ENCODE measurements around the gene HMGB1.

Gene HMGB1

DNA sequence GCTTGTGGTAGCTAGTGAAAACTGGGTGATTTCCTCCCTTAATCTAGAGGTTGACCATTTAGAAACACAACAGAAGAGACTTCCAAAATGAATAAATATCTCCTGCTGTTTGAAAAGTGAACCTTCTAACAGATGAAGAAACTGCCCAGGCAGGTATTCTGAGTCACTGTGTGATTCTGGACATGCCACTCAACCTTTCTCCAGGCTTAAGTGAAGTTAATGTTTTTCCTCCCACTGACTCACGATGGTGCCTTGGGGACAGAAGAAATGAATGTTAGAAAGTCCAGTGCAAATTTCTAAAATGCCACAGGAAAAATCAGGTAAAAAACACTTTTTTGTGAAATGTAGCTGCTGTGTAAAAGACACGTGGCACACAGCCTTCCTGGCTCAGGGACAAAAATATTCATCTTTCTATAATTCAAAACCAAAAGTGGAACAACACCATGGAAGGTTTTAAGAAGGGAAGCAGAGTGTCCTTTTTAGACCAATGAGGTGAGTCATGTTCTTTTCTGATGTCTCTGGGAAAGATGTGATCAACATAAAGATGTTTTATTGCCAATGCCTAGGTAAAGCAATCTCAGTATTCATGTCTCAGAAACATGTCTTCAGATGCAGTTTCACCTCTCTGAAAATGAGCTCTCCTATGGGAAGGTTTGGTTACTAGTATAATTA, 34.3 kb downstream of the HMGB1 start:
- TF ChIP-seq, protein P1, sequence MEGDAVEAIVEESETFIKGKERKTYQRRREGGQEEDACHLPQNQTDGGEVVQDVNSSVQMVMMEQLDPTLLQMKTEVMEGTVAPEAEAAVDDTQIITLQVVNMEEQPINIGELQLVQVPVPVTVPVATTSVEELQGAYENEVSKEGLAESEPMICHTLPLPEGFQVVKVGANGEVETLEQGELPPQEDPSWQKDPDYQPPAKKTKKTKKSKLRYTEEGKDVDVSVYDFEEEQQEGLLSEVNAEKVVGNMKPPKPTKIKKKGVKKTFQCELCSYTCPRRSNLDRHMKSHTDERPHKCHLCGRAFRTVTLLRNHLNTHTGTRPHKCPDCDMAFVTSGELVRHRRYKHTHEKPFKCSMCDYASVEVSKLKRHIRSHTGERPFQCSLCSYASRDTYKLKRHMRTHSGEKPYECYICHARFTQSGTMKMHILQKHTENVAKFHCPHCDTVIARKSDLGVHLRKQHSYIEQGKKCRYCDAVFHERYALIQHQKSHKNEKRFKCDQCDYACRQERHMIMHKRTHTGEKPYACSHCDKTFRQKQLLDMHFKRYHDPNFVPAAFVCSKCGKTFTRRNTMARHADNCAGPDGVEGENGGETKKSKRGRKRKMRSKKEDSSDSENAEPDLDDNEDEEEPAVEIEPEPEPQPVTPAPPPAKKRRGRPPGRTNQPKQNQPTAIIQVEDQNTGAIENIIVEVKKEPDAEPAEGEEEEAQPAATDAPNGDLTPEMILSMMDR (IDR thresholded peaks at IDR 0.05), result no peak
- DNase-seq (ENCODE audit: low spot score), result no peak
- no peak overlapping the region for H3K4me3 ChIP-seq
- peak overlapping the region in 1 of 2 donors; percentile 16 for H3K27ac ChIP-seq

DNA sequence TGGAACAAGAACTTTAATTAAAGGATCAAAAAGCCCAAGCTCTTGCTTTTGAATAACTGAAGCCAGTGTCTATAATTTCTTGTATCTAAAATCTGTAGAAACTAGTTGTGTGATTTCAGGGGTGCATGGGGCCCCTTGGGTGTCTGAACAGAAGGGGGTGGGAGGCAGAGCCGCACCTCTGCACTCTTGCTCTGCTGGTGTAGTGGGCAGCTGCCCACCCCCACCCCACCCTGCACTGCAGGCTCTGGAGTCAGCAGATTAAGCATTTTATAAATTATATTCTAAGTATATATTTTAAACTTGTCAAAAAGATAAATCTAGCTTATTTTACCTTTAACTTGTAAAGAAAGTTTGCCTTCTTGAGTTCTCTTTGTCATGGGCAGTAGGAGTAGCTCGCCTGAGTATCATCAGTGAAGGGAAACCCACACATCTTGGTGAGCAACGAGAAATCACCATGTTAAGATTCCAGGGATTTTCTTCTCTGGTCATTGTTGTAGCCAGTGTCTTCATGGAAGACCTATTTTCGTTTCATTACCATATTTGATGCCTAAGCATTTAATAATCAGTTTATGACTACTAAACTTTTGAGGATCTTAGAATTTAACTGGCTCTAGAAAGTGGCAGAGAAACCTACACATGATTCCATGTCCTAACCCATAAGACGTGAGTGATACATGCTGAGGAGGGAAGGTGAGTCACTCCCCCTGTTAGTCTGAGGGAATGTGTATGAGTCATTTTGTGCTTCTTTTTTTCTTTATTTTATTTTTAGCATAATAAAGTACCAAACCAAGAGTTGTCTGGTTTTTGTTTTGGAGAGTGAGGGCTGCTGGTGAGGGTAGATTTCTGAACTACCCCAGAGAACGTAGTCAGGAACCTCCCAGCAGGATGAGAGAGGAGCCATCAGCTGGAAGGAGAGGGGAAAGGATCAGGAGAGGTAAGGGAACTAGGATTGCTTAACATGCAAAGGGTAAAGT, 35.7 kb downstream of the HMGB1 start:
- H3K27ac ChIP-seq, result peak overlapping the region in 1 of 2 donors; percentile 41
- TF ChIP-seq, protein P1 (IDR thresholded peaks at IDR 0.05), result no peak
- H3K4me3 ChIP-seq, result no peak overlapping the region
- DNase-seq (ENCODE audit: low spot score), result no peak

DNA sequence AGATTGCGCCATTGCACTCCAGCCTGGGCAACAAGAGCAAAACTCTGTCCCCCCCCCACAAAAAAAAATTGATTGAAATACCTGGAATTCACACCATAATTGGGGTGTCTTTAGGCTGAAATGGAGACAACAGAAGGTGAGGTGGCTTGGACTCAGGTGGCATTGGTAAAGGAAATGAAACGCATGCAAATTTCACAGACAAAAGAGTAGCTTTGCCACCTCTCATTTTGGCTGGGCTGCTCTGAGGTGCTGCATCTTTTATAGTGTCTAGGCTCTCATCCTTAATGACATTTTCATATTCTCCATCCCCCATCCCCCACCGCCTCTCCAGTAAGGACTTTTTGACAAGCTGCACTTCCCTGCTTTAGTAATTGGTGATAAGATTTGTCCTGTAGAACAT, 36.5 kb downstream of the HMGB1 start:
- DNase-seq (ENCODE audit: low spot score), result no peak
- TF ChIP-seq, protein P1 (IDR thresholded peaks at IDR 0.05), result no peak
- no peak overlapping the region for H3K4me3 ChIP-seq
- no peak overlapping the region for H3K27ac ChIP-seq

DNA sequence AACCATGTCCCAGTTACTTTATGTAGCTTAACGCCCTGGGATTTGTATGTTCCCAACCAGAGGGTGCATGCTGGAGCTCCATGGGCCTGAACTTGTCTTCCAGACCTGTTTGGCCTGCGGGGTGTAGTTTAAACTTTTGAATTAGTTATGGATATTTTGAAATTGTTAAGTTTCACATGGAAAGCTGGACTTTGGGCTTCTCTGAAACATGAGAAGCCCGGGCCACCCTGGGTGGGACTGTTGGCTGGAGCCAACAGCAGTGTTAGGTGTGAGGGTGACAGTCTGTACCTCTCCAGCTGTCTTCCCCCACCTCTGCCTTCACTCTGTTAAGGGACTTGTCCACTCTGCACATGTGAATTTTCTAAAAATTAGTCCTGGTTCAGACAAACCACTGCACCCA, 41.8 kb downstream of the HMGB1 start:
- DNase-seq (ENCODE audit: low spot score), result peak; percentile 26
- TF ChIP-seq, protein P1 (IDR thresholded peaks at IDR 0.05), result no peak
- no peak overlapping the region for H3K4me3 ChIP-seq
- no peak overlapping the region for H3K27ac ChIP-seq

DNA sequence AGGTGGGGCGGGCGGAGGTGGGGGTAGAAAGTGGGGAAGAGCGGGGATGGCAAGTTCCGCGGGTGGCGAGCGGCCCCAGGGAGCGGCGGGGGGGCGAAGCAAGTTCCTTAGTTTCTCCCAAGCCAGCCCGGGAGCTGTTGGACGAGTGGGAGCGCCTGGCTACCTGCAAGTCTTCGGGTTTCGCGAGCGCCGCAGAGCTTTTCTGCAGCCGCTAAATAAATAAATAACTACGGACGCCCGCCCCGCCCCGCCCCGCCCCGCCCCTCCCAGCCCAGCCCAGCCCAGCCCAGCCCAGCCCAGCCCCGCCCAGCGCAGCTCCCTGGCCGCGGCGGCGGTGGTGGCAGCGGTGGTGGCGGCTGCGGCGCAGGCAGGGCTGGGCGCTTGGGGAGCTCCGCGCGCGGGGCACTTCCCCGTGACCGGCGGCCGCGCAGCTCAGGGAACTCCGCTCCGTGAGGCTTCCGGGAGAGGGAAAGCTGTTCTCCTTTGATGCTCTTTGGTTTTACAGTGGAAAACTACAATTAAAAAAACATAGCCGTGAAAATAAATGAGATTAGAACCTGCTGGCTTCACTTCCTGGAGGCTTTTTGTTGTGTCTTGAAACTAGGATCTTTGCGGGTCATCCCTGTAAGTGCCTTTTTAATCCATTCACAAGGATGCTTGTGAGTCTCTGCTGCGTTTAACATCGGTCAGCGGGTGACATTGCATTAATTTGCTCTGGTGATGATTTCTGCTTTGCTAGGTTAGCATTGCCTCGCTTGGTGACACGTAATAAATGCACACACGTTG, 43.5 kb downstream of the HMGB1 start, which contains the start of gene UBE2L5:
Gene UBE2L5, plus strand, starts transcription at position 440 of the 786 bp plus-strand sequence. CDS start 5,498 bp downstream, outside the sequence.
- DNase-seq (ENCODE audit: low spot score), result peak; percentile 90
- TF ChIP-seq, protein P1 (IDR thresholded peaks at IDR 0.05), result no peak
- H3K4me3 ChIP-seq, result peak within 1 kb of the TSS; percentile 78
- H3K27ac ChIP-seq, result peak within 1 kb of the TSS; percentile 84 to 96

DNA sequence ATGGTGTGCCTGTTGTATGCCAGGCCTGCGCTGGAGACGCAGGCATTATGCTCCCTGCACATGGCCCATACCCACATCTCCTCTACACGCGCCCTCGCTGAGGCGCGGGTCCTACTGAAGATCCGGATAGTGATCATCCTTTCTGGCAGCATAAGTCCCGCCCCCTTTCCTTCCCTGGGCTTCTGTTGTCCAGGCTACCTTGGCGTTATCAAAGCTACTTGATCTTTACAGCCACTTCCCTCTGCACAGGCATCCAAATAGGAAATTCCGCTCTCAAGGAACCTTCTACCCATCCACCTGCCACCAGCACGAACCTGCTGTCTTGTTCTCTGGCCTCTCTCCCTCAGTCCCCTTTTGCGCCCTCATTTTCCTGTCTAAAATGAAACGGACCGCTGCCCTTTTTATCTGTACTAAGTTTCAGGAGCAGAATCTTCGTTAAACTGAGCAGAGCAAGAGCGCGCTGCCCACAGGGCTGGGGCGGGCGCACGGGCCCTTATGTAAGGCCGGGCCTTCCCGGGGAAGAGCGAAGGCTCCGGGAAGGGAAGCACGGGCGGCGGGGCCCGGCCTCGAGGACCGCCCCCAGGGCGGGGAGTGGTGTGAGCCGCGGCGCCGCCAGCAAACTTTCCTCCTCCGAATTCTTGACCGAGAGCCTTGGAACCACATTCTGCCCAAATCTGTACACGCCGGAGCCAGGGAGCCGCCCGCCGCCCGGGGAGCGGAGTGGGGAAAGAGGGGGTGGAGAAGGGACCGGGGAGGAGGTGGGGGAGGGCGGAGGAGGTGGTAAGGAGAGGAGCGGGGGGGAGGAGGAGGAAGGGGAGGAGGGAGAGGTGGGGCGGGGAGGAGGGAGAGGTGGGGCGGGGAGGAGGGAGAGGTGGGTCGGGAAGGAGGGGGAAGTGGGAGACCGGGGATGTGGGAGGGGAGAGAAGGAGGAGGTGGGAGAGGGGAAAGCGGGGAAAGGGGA, 44.4 kb downstream of the HMGB1 start:
- Histone ChIP-seq H3K4me3 (peak overlapping the region; percentile 78), H3K27ac (peak overlapping the region; percentile 84 to 96)
- DNase-seq (ENCODE audit: low spot score), result peak; percentile 95
- TF ChIP-seq, protein P1 (IDR thresholded peaks at IDR 0.05), result no peak
